ENCODE data around the gene CDK11B. TPM values are rescaled to one million over a fixed set of nuclear protein-coding genes. Genes with fewer than 3 reads are reported as not detected.
"Not testable (repeated sequence)": the region's sequence is repeated elsewhere in the genome, so short reads cannot be mapped to it uniquely, and the experiment has no call there.

CDK11B gene
- total and polyA plus RNA-seq, 2 donors (not counting 1 experiment from before 2014, with no cell fraction given): 14.1 to 36.3 TPM

DNA sequence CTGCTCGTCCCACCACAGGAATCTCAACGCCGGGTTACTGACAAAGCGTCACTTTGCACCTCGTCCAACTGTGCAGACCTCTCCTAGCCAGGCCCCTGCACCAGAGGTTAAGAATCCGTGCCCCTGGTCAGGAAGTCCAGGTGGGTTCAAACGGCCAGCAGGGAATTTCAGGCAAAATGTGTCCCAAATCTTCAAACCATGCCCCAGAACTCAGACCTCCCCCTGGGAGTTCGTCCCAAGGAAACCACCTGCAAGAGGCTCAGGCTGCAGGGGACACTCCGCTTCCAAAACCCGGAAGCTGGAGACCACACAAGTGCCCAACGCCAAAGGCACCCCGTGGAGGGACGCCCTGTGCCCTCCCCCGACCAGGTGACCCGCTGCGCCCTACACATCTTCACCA, 32.6 kb upstream of the CDK11B start:
- H3K27ac Mint-ChIP-seq; POLR2A ChIA-PET; H3K9ac ChIP-seq (ENCODE audit: low read length); H3K4me2 ChIP-seq (replicated peaks; ENCODE audit: low read depth, low read length, poor library complexity, severe bottlenecking); H3K9me3 Mint-ChIP-seq (ENCODE audit: insufficient read depth); H3K27me3 ChIP-seq (replicated peaks in 1 of 4; ENCODE audit: control extremely low read depth in 1 of 4, control insufficient read depth in 3 of 4, insufficient read depth in 4 of 4, low read length in 3 of 4); ATAC-seq (ENCODE audit: low read depth); H3K27ac ChIP-seq (ENCODE audit: low read length in 2 of 2); H4K20me1 ChIP-seq (ENCODE audit: control insufficient read depth, insufficient read depth, low read length, poor library complexity, severe bottlenecking); H3K4me3 Mint-ChIP-seq; intact Hi-C loops (cut with micrococcal nuclease); CTCF ChIA-PET; H2AFZ ChIP-seq (ENCODE audit: insufficient read depth, low read depth, low read length, poor library complexity, severe bottlenecking); DNase-seq; H3K9me3 ChIP-seq (ENCODE audit: control extremely low read depth in 1 of 3, control insufficient read depth in 2 of 3, insufficient read depth in 1 of 3, low read length in 2 of 3); H3K27me3 Mint-ChIP-seq; H3K36me3 ChIP-seq (replicated peaks in 1 of 2; ENCODE audit: control extremely low read depth in 1 of 2, control insufficient read depth in 1 of 2, extremely low read depth in 1 of 2, insufficient read depth in 2 of 2, low read length in 1 of 2): not testable (repeated sequence)
- WGBS (ENCODE audit: insufficient coverage): no CpG with 5 or more reads among the region's 16 CpGs
- H3K4me1 ChIP-seq (ENCODE audit: control insufficient read depth in 2 of 2, insufficient read depth in 2 of 2, low read length in 2 of 2): peaks cover 0 to 12% of the 10 kb centered on the region in 2 donors
- peaks cover 24% of the 10 kb centered on the region for H3K79me2 ChIP-seq (ENCODE audit: control insufficient read depth, insufficient read depth, low read length)
- peak overlapping the region in 1 of 5 experiments; percentile 18 for H3K4me3 ChIP-seq (ENCODE audit: control extremely low read depth in 1 of 5, extremely low read depth in 1 of 5, insufficient read depth in 1 of 5, low read depth in 2 of 5, low read length in 4 of 5)
- peaks cover 13% of the 10 kb centered on the region for H3K4me1 Mint-ChIP-seq

DNA sequence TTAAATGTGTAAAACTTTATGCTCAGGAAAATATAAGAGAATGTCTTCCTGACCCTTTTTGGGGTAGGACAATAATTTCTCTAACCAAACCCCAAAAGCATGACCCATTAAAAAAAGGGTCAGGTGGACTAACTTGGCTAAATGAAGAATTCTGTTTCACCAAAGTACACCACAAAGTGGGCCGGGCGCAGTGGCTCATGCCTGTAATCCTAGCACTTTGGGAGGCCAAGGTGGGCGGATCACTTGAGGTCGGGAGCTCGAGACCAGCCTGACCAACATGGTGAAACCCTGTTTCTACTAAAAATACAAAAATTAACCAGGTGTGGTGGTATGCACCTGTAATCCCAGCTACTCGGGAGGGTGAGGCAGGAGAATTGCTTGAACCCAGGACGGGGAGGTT, 30.7 kb upstream of the CDK11B start:
- H3K4me3 ChIP-seq (ENCODE audit: control extremely low read depth in 1 of 5, extremely low read depth in 1 of 5, insufficient read depth in 1 of 5, low read depth in 2 of 5, low read length in 4 of 5); H3K4me2 ChIP-seq (replicated peaks; ENCODE audit: low read depth, low read length, poor library complexity, severe bottlenecking); POLR2A ChIA-PET; H2AFZ ChIP-seq (ENCODE audit: insufficient read depth, low read depth, low read length, poor library complexity, severe bottlenecking); H3K4me3 Mint-ChIP-seq; H3K27ac Mint-ChIP-seq; ATAC-seq (ENCODE audit: low read depth); H3K27ac ChIP-seq (ENCODE audit: low read length in 2 of 2); H3K9me3 ChIP-seq (ENCODE audit: control extremely low read depth in 1 of 3, control insufficient read depth in 2 of 3, insufficient read depth in 1 of 3, low read length in 2 of 3); H3K4me1 ChIP-seq (ENCODE audit: control insufficient read depth in 2 of 2, insufficient read depth in 2 of 2, low read length in 2 of 2); H3K36me3 ChIP-seq (replicated peaks in 1 of 2; ENCODE audit: control extremely low read depth in 1 of 2, control insufficient read depth in 1 of 2, extremely low read depth in 1 of 2, insufficient read depth in 2 of 2, low read length in 1 of 2); CTCF ChIA-PET; H3K27me3 ChIP-seq (replicated peaks in 1 of 4; ENCODE audit: control extremely low read depth in 1 of 4, control insufficient read depth in 3 of 4, insufficient read depth in 4 of 4, low read length in 3 of 4); H3K9ac ChIP-seq (ENCODE audit: low read length); H3K9me3 Mint-ChIP-seq (ENCODE audit: insufficient read depth); DNase-seq; H3K27me3 Mint-ChIP-seq: not testable (repeated sequence)
- peaks cover 15% of the 10 kb centered on the region for H3K4me1 Mint-ChIP-seq
- WGBS (ENCODE audit: insufficient coverage): 90% methylated on average over 2 of the region's 7 CpGs
- intact Hi-C loops (cut with micrococcal nuclease): loop anchor here (2.0 kb wide), 1 partner anchor 53 kb away; no protein-coding TSS in a partner anchor
- Histone ChIP-seq H4K20me1 (ENCODE audit: control insufficient read depth, insufficient read depth, low read length, poor library complexity, severe bottlenecking) (peaks cover 15% of the 10 kb centered on the region), H3K79me2 (ENCODE audit: control insufficient read depth, insufficient read depth, low read length) (peaks cover 41% of the 10 kb centered on the region)

Measured in B cell (primary cell).